ENCODE data around the gene GRPR. TPM values are rescaled to one million over a fixed set of nuclear protein-coding genes. Genes with fewer than 3 reads are reported as not detected.

The GRPR gene
- total RNA-seq, 1 donor from 2014 or later = 0.27 TPM

DNA sequence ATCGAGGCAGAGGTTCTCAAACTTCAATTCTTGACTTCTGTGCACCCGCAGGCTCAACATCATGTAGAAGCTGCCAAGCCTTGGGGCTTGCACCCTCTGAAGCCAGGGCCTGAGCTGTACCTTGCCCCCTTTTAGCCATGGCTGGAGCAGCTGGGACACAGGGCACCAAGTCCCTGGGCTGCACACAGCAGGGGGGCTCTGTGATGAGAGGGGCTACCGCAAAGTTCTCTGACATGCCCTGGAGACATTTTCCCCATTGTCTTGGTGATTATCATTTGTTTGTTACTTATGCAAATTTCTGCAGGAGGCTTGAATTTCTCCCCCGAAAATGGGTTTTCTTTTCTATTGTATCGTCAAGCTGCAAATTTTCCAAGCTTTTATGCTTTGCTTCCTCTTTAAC lies 39.0 kb downstream of the GRPR start:
- no peaks in the 10 kb centered on the region for H3K9me3 ChIP-seq
- no peaks in the 10 kb centered on the region for H3K27me3 ChIP-seq (ENCODE audit: low read depth)
- no peak overlapping the region for H3K4me3 ChIP-seq
- no peaks in the 10 kb centered on the region for H3K4me1 ChIP-seq
- no peak for DNase-seq
- no peaks in the 10 kb centered on the region for H3K36me3 ChIP-seq
- TF ChIP-seq, protein P1, sequence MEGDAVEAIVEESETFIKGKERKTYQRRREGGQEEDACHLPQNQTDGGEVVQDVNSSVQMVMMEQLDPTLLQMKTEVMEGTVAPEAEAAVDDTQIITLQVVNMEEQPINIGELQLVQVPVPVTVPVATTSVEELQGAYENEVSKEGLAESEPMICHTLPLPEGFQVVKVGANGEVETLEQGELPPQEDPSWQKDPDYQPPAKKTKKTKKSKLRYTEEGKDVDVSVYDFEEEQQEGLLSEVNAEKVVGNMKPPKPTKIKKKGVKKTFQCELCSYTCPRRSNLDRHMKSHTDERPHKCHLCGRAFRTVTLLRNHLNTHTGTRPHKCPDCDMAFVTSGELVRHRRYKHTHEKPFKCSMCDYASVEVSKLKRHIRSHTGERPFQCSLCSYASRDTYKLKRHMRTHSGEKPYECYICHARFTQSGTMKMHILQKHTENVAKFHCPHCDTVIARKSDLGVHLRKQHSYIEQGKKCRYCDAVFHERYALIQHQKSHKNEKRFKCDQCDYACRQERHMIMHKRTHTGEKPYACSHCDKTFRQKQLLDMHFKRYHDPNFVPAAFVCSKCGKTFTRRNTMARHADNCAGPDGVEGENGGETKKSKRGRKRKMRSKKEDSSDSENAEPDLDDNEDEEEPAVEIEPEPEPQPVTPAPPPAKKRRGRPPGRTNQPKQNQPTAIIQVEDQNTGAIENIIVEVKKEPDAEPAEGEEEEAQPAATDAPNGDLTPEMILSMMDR (IDR thresholded peaks at IDR 0.05) = no peak
- ATAC-seq = no peak
- no peak overlapping the region for H3K27ac ChIP-seq
- intact Hi-C loops (cut with DNase I) = no loop called here

DNA sequence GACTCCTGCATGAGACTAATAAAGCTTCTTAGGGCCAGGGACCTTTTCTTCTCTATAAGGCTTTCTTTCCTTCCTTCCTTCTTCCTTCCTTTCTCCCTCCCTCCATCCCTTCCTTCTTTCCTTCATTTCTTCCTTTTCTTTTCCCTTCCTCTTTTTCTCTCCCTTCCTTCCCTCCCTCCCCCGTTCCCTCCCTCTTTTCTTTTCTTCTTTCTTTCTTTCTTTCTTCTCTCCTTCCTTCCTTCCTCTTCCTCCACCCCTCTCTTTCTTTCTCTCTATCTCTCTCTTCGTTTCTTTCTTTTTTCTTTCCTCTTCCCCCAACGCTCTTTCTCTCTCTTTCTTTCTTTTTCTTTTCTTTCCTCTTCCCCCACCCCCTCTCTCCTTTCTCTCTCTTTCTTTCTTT lies 41.4 kb downstream of the GRPR start:
- Histone ChIP-seq H3K36me3 (no peaks in the 10 kb centered on the region), H3K27ac (no peak overlapping the region), H3K4me3 (no peak overlapping the region), H3K27me3 (ENCODE audit: low read depth) (no peaks in the 10 kb centered on the region), H3K4me1 (no peaks in the 10 kb centered on the region), H3K9me3 (no peaks in the 10 kb centered on the region)
- no peak for ATAC-seq
- intact Hi-C loops (cut with DNase I) = no loop called here
- DNase-seq = no peak
- TF ChIP-seq, protein P1 (IDR thresholded peaks at IDR 0.05) = no peak

DNA sequence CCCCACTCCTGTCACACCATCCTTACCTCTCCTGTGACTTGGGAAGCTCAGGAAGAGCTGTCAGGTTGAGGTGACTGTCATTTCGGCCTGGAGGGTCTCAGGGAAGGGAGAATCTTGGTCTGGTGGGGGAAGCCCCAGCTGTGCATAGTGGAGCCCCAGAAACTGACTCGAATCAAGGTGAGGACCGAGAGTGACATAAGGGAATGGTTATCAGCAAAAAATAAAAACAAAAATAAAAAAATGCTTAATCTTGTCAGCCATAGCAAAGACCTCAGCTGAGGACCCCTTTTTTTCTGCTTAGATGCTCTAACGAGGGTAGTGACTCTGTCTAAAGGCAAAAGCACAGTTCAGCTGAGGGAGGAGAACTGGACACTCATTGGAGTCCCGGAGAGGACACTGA lies 43.8 kb downstream of the GRPR start, which contains the start of gene MAGEB17:
TSS of gene MAGEB17 (plus strand) at position 301 of the 400 bp plus-strand sequence. CDS start 2,902 bp downstream, outside the sequence.
- H3K4me1 ChIP-seq = no peaks in the 10 kb centered on the region
- H3K27ac ChIP-seq = no peak within 1 kb of the TSS
- H3K4me3 ChIP-seq = no peak within 1 kb of the TSS
- TF ChIP-seq, protein P1 (IDR thresholded peaks at IDR 0.05) = no peak
- H3K9me3 ChIP-seq = no peaks in the 10 kb centered on the region
- intact Hi-C loops (cut with DNase I) = no loop called here
- no peaks in the 10 kb centered on the region for H3K36me3 ChIP-seq
- ATAC-seq = no peak
- no peaks in the 10 kb centered on the region for H3K27me3 ChIP-seq (ENCODE audit: low read depth)
- DNase-seq = no peak

DNA sequence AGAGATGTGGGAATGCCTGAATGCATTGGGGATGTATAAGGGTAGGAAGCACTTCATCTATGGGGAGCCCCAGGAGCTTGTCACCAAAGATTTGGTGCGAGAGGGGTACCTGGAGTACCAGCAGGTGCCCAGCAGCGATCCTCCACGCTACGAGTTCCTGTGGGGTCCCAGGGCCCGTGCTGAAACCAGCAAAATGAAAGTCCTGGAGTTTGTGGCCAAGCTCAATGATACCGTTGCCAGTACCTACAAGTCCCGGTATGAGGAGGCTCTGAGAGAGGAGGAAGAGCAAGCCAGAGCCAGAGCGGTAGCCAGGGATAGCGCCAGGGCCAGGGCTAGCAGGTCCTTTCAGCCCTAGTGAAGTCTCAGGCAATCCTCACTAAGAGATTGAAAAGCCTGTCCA lies 47.7 kb downstream of the GRPR start:
- no peaks in the 10 kb centered on the region for H3K36me3 ChIP-seq

DNA sequence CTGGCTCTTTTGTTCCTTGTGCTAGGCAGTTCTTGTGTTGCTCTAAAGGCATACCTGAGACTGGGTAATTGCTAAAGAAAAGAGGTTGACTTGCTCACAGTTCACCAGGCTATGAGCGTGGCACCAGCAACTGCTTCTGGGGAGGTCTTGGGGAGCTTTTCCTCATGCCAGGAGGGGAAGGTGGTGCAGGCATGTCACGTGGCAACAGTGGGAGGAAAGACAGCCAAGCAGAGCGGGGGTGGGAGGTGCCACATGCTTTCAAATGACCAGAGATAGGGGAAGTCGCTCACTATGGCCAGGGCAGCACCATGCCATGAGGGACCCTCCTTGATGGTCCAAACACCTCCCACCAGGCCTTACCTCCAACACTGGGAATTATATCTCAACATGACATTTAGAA lies 48.6 kb downstream of the GRPR start:
- H3K27me3 ChIP-seq (ENCODE audit: low read depth) = no peaks in the 10 kb centered on the region
- H3K4me3 ChIP-seq = no peak overlapping the region
- TF ChIP-seq, protein P1 (IDR thresholded peaks at IDR 0.05) = no peak
- DNase-seq = no peak
- no peak overlapping the region for H3K27ac ChIP-seq
- no peaks in the 10 kb centered on the region for H3K4me1 ChIP-seq
- no peaks in the 10 kb centered on the region for H3K36me3 ChIP-seq
- intact Hi-C loops (cut with DNase I) = no loop called here
- ATAC-seq = no peak
- no peaks in the 10 kb centered on the region for H3K9me3 ChIP-seq

More for the DNA sequence above, 47.7 kb downstream of the GRPR start:
- Histone ChIP-seq H3K9me3 (no peaks in the 10 kb centered on the region), H3K4me3 (no peak overlapping the region), H3K4me1 (no peaks in the 10 kb centered on the region), H3K27me3 (ENCODE audit: low read depth) (no peaks in the 10 kb centered on the region), H3K27ac (no peak overlapping the region)
- intact Hi-C loops (cut with DNase I) = no loop called here
- DNase-seq = no peak
- ATAC-seq = no peak
- TF ChIP-seq, protein P1 (IDR thresholded peaks at IDR 0.05) = no peak

DNA sequence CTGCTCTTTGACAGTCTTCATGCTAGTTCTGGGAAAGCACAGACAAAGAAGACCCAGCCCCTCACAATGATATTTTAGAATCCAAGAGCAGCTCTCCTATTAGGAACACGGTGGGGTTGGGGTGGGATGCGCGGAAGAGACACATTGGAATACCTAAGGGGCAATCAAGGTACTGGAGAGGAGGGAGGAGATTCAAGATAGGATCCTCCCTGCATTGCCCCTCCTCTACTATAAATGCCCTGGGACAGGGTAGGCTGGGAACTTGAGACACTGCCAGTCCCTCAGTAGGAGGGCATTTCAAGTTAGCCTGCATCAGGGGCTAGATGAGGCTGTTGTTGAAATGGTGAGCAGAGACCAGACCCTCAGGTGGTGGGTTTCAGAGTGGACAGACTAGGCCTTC lies 49.0 kb downstream of the GRPR start:
- Histone ChIP-seq H3K4me3 (no peak overlapping the region), H3K9me3 (no peaks in the 10 kb centered on the region), H3K4me1 (no peaks in the 10 kb centered on the region), H3K27ac (no peak overlapping the region), H3K36me3 (no peaks in the 10 kb centered on the region), H3K27me3 (ENCODE audit: low read depth) (no peaks in the 10 kb centered on the region)
- intact Hi-C loops (cut with DNase I) = no loop called here
- DNase-seq (no peak), ATAC-seq (no peak)
- TF ChIP-seq, protein P1 (IDR thresholded peaks at IDR 0.05) = no peak
